Activated naive CD8-positive, alpha-beta T cell treated with anti-CD3 and anti-CD28 coated beads for 36 hours (primary cell): ENCODE data around the gene PRSS21. TPM values are rescaled to one million over a fixed set of nuclear protein-coding genes. Genes with fewer than 3 reads are reported as not detected.

Experiments used
- DNase-seq: peaks from one replicate; pipeline ENCODE4 v3.0.0; 2021
- H3K27ac Mint-ChIP-seq: one replicate; pipeline ENCODE4 v1.8.0; 2022; ENCODE audit warnings: mild to moderate bottlenecking, moderate library complexity, mixed read lengths
- H3K27me3 Mint-ChIP-seq: one replicate; pipeline ENCODE4 v1.8.0; 2022; ENCODE audit warnings: mild to moderate bottlenecking, mixed read lengths
- H3K36me3 Mint-ChIP-seq: one replicate; pipeline ENCODE4 v1.8.0; 2021; ENCODE audit warnings: mild to moderate bottlenecking, mixed read lengths
- H3K4me1 Mint-ChIP-seq: one replicate; pipeline ENCODE4 v1.8.0; 2021; ENCODE audit warnings: mixed read lengths
- H3K4me3 Mint-ChIP-seq: one replicate; pipeline ENCODE4 v1.8.0; 2022; ENCODE audit warnings: mild to moderate bottlenecking, moderate library complexity, mixed read lengths
- H3K9me3 Mint-ChIP-seq: one replicate; pipeline ENCODE4 v1.8.0; 2022; ENCODE audit warnings: mixed read lengths
- total RNA-seq, 2 experiments: library from RNA; stranded (reverse); gene quantifications; one replicate each; pipeline ENCODE4 v1.2.3, GENCODE V29; 2021

The PRSS21 gene
- total RNA-seq, 2 experiments from 2014 or later: 11.2 to 13.1 TPM

GRCh38 chr16:2855536-2855935 is 38.5 kb downstream of the PRSS21 start:
- Mint-ChIP-seq H3K36me3 (peaks cover 2% of the 10 kb centered on the region), H3K27me3 (peaks cover 19% of the 10 kb centered on the region), H3K4me3 (no peak overlapping the region), H3K9me3 (peaks cover 8% of the 10 kb centered on the region), H3K4me1 (peaks cover 5% of the 10 kb centered on the region), H3K27ac (no peak overlapping the region)
- no peak for DNase-seq

GRCh38 chr16:2856061-2856670 is 39.1 kb downstream of the PRSS21 start:
- H3K9me3 Mint-ChIP-seq: peaks cover 10% of the 10 kb centered on the region
- no peak overlapping the region for H3K4me3 Mint-ChIP-seq
- peaks cover 2% of the 10 kb centered on the region for H3K36me3 Mint-ChIP-seq
- peaks cover 5% of the 10 kb centered on the region for H3K4me1 Mint-ChIP-seq
- peaks cover 20% of the 10 kb centered on the region for H3K27me3 Mint-ChIP-seq
- H3K27ac Mint-ChIP-seq: no peak overlapping the region
- DNase-seq: no peak

- H3K4me1 Mint-ChIP-seq: peaks cover 5% of the 10 kb centered on the region
- peaks cover 24% of the 10 kb centered on the region for H3K27me3 Mint-ChIP-seq
- peaks cover 12% of the 10 kb centered on the region for H3K9me3 Mint-ChIP-seq
- no peak overlapping the region for H3K4me3 Mint-ChIP-seq
- peaks cover 2% of the 10 kb centered on the region for H3K36me3 Mint-ChIP-seq
- DNase-seq: no peak
- no peak overlapping the region for H3K27ac Mint-ChIP-seq
These were observed 39.8 kb downstream of the PRSS21 start for GRCh38 chr16:2856686-2857450.

- peaks cover 5% of the 10 kb centered on the region for H3K4me1 Mint-ChIP-seq
- H3K27ac Mint-ChIP-seq: no peak within 1 kb of the TSS
- peaks cover 12% of the 10 kb centered on the region for H3K9me3 Mint-ChIP-seq
- H3K4me3 Mint-ChIP-seq: peak within 1 kb of the TSS; percentile 46
- no peak for DNase-seq
- H3K27me3 Mint-ChIP-seq: peaks cover 24% of the 10 kb centered on the region
- peaks cover 2% of the 10 kb centered on the region for H3K36me3 Mint-ChIP-seq
These were observed 40.6 kb downstream of the PRSS21 start, which contains the start of gene PRSS22 for GRCh38 chr16:2857451-2858244. Gene PRSS22, minus strand, starts transcription at chr16:2858170. Its CDS starts 66 bp downstream, at chr16:2858104.

- Mint-ChIP-seq H3K27me3 (peaks cover 24% of the 10 kb centered on the region), H3K9me3 (peaks cover 12% of the 10 kb centered on the region), H3K27ac (no peak overlapping the region), H3K4me3 (no peak overlapping the region), H3K4me1 (peaks cover 5% of the 10 kb centered on the region), H3K36me3 (peaks cover 2% of the 10 kb centered on the region)
- DNase-seq: no peak
These were observed 41.4 kb downstream of the PRSS21 start for GRCh38 chr16:2858245-2859025.

GRCh38 chr16:2859686-2860265 is 42.7 kb downstream of the PRSS21 start:
- DNase-seq: no peak
- Mint-ChIP-seq H3K36me3 (no peaks in the 10 kb centered on the region), H3K27ac (no peak overlapping the region), H3K27me3 (peaks cover 19% of the 10 kb centered on the region), H3K9me3 (peaks cover 4% of the 10 kb centered on the region), H3K4me1 (peaks cover 5% of the 10 kb centered on the region), H3K4me3 (no peak overlapping the region)

GRCh38 chr16:2860826-2861567 is 44.0 kb downstream of the PRSS21 start:
- Mint-ChIP-seq H3K4me1 (peaks cover 5% of the 10 kb centered on the region), H3K27ac (no peak overlapping the region), H3K27me3 (peaks cover 19% of the 10 kb centered on the region), H3K4me3 (no peak overlapping the region), H3K9me3 (peaks cover 4% of the 10 kb centered on the region), H3K36me3 (no peaks in the 10 kb centered on the region)
- no peak for DNase-seq

GRCh38 chr16:2865651-2866050 is 48.6 kb downstream of the PRSS21 start:
- H3K4me3 Mint-ChIP-seq: no peak overlapping the region
- peaks cover 6% of the 10 kb centered on the region for H3K27me3 Mint-ChIP-seq
- no peak overlapping the region for H3K27ac Mint-ChIP-seq
- peaks cover 6% of the 10 kb centered on the region for H3K4me1 Mint-ChIP-seq
- H3K36me3 Mint-ChIP-seq: no peaks in the 10 kb centered on the region
- no peak for DNase-seq
- H3K9me3 Mint-ChIP-seq: peaks cover 4% of the 10 kb centered on the region

GRCh38 chr16:2866431-2866830 is 49.4 kb downstream of the PRSS21 start:
- Mint-ChIP-seq H3K27me3 (peaks cover 2% of the 10 kb centered on the region), H3K27ac (no peak overlapping the region), H3K9me3 (no peaks in the 10 kb centered on the region), H3K4me1 (peaks cover 6% of the 10 kb centered on the region), H3K4me3 (no peak overlapping the region), H3K36me3 (no peaks in the 10 kb centered on the region)
- no peak for DNase-seq

GRCh38 chr16:2867661-2867986 is 50.6 kb downstream of the PRSS21 start:
- Mint-ChIP-seq H3K27ac (peak overlapping the region; percentile 95), H3K4me3 (peak overlapping the region; percentile 91), H3K36me3 (no peaks in the 10 kb centered on the region), H3K27me3 (no peaks in the 10 kb centered on the region), H3K9me3 (no peaks in the 10 kb centered on the region), H3K4me1 (peaks cover 6% of the 10 kb centered on the region)
- DNase-seq: no peak

GRCh38 chr16:2867987-2868789 is 51.2 kb downstream of the PRSS21 start:
- H3K27me3 Mint-ChIP-seq: no peaks in the 10 kb centered on the region
- DNase-seq: peak; percentile 95
- H3K36me3 Mint-ChIP-seq: no peaks in the 10 kb centered on the region
- peaks cover 6% of the 10 kb centered on the region for H3K4me1 Mint-ChIP-seq
- H3K27ac Mint-ChIP-seq: peak overlapping the region; percentile 95
- peak overlapping the region; percentile 91 for H3K4me3 Mint-ChIP-seq
- no peaks in the 10 kb centered on the region for H3K9me3 Mint-ChIP-seq
